Measurements from ENCODE around the gene UBE4A.

- TF ChIP-seq, protein P1, sequence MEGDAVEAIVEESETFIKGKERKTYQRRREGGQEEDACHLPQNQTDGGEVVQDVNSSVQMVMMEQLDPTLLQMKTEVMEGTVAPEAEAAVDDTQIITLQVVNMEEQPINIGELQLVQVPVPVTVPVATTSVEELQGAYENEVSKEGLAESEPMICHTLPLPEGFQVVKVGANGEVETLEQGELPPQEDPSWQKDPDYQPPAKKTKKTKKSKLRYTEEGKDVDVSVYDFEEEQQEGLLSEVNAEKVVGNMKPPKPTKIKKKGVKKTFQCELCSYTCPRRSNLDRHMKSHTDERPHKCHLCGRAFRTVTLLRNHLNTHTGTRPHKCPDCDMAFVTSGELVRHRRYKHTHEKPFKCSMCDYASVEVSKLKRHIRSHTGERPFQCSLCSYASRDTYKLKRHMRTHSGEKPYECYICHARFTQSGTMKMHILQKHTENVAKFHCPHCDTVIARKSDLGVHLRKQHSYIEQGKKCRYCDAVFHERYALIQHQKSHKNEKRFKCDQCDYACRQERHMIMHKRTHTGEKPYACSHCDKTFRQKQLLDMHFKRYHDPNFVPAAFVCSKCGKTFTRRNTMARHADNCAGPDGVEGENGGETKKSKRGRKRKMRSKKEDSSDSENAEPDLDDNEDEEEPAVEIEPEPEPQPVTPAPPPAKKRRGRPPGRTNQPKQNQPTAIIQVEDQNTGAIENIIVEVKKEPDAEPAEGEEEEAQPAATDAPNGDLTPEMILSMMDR (IDR thresholded peaks at IDR 0.05): no peak
- no peak for TF ChIP-seq ZFX (IDR thresholded peaks at IDR 0.05; ENCODE audit: borderline replicate concordance)
These were observed 76.7 kb downstream of the UBE4A start, which contains the start of gene KMT2A for GRCh38 chr11:118435893-118436624.
